Posterior cingulate gyrus (tissue), 11 donors: ENCODE results near the gene DDX20.
"Not testable (repeated sequence)": the region's sequence is repeated elsewhere in the genome, so short reads cannot be mapped to it uniquely, and the experiment has no call there.

Source experiments
- DNase-seq, 10 donors: peaks; one replicate each; pipeline versions ENCODE4 v3.0.0 to v3.0.0-alpha.2; 2020 to 2021; ENCODE audit warnings: mixed read lengths in 3 of 10
- intact Hi-C: fragments of 100-400 bp; cut with DNase I; formaldehyde crosslinking; loops from one replicate; pipeline ENCODE4 v1.15.1; 2023

Gene DDX20

GRCh38 chr1:111778541-111779051, 22.9 kb downstream of the DDX20 start:
- intact Hi-C loops, result no loop called here
- no peak for DNase-seq

DNA sequence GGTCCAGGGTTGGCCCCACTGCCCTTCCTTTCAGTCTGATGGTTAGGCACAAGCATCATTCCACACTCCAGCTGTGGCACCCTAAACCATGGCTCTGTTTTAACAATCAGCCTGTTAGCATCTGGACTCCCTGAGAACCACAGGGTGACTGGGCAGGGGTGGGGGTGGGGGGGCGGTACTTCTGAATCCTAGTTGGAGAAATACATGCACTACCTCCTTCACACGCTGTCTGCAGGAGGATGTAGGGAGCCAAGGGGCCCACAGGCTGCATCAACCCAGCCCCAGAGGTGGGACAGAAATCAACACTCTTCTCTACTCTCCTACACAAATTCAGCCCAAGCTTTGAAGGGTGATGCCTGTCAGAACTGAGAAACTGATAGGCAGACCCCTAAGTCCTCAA, 23.8 kb downstream of the DDX20 start:
- intact Hi-C loops, result no loop called here
- DNase-seq, result no peak

GRCh38 chr1:111784273-111784901, 28.7 kb downstream of the DDX20 start:
- intact Hi-C loops, result no loop called here
- DNase-seq, result no peak

DNA sequence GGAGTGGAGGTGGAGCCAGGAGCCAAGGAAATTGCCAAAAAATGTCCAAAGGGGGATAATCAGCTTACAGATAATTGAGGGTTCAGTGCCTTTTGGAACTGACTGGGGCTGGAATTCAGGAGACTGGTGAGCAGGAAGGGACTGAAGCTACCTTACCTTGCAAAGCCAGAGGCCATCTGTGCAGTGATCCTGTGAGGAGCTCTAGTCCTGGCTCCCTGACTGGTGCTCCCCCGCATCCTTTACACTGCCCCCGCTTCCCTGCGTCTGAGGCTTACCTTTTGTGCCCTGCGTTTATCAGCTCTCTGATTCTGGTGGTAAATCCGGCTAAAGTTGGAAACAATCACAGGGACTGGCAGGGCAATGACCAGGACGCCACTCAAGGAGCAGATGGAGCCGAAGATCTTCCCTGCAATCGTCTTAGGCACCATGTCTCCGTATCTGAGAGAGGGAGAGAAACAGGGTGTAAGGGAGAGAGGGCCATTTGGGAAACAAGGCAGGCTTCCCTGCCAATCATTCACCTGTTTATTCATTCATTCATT, 31.0 kb downstream of the DDX20 start:
- intact Hi-C loops, result no loop called here
- no peak for DNase-seq

- intact Hi-C loops, result no loop called here
- peak in 3 of 10 donors; percentile 17 to 50 (median 21) for DNase-seq
Observed at GRCh38 chr1:111789142-111789541, 33.4 kb downstream of the DDX20 start.

- no peak for DNase-seq
- intact Hi-C loops, result loop anchor here (1.0 kb wide), 1 partner anchor 202 kb away; no protein-coding TSS in a partner anchor
Observed at GRCh38 chr1:111789666-111790316, 34.1 kb downstream of the DDX20 start.

DNA sequence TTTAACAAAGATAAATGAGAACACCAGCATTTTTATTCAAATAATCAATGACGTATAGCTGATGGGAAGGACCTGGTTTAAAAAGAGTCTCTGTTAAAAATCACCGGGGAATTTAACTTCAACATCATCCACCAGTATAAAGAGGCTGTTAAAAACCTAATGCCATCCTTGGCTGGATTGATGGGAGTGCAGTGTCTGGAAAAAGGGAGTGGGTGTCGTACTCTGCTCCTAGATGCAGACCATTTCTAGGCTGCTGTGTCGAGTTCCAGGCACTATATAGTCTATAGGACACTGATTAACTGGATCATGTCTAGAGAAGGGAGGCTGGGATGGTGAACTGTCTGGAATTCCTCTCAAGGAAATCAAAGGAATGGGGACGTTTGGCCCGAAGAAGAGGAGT, 36.1 kb downstream of the DDX20 start:
- intact Hi-C loops, result no loop called here
- DNase-seq, result no peak

GRCh38 chr1:111792249-111792648, 36.5 kb downstream of the DDX20 start:
- intact Hi-C loops, result no loop called here
- no peak for DNase-seq

GRCh38 chr1:111793923-111794322, 38.2 kb downstream of the DDX20 start:
- DNase-seq, result no peak
- intact Hi-C loops, result no loop called here

DNA sequence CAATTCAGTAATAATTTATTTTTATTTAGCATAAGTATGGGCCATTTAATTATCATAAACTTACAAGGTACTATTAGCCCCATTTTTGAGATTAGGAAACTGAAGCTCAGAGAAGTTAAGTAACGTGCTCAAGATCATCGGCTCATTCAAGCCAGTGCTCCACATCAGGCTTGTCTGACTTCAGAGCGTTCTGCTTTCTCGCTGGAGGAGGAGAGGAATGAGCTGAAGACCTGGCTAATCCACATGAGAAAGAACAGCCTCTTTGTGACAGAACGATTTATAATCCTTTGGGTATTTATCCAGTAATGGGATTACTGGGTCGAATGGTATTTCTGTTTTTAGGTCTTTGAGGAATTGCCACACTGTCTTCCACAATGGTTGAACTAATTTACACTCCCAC, 39.7 kb downstream of the DDX20 start:
- intact Hi-C loops, result no loop called here
- DNase-seq, result no peak

DNA sequence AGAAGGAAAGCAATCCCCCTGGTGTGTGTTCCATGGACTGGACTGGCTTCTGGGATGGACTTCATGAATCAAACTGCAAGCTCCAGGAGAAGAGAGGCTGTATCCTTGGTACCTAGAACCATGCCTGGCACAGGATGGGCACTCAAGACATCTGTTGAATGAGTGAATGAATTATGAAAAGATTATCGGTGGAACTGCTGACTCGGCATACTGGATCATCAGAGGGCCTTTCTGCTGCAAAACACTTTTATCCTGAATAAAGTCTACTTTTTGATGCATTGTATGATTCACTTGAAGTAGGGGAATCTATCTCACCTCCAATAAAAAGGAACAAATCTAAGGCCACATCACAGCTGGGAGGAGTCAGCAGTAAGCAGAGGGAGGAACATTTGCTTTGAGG, 42.9 kb downstream of the DDX20 start:
- no peak for DNase-seq
- intact Hi-C loops, result no loop called here

DNA sequence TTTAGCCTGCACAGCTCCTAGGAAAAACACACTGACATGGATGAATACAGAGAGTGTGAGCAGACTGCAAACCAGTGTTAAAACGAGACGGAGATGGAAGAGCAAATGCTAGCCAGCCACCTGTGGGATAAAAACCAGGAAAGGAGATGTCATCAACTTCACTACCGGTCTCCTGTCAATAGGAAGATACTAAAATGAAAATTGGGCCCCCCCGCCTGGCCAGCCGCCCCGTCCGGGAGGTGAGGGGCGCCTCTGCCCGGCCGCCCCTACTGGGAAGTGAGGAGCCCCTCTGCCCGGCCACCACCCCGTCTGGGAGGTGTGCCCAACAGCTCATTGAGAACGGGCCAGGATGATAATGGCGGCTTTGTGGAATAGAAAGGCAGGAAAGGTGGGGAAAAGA, 44.0 kb downstream of the DDX20 start:
- intact Hi-C loops, result not testable (repeated sequence)

GRCh38 chr1:111801071-111801850, 45.6 kb downstream of the DDX20 start:
- intact Hi-C loops, result no loop called here
- no peak for DNase-seq

More for the DNA sequence above, 44.0 kb downstream of the DDX20 start:
- DNase-seq, result not testable (repeated sequence)

DNA sequence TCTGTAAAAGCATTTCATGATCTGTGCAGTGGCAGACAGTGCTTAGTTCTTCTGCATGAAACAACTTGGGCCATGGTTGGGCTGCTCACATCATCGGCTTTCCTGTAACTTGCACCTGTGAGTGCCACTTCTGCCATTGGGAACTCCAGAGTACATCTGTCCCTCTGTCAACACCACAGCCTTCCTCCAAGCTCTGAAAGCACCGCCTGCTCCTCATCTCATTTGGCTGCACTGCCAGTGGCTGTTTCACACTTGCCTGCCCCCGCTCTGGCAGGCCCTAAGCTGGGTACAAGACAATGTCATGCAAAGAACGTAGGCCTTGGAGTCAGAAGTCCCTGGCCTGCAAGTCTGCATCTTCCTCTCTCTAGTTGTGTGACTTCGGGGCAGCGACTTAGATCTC, 46.4 kb downstream of the DDX20 start:
- intact Hi-C loops, result no loop called here
- DNase-seq, result no peak

GRCh38 chr1:111802984-111803383, 47.3 kb downstream of the DDX20 start:
- intact Hi-C loops, result no loop called here
- no peak for DNase-seq

DNA sequence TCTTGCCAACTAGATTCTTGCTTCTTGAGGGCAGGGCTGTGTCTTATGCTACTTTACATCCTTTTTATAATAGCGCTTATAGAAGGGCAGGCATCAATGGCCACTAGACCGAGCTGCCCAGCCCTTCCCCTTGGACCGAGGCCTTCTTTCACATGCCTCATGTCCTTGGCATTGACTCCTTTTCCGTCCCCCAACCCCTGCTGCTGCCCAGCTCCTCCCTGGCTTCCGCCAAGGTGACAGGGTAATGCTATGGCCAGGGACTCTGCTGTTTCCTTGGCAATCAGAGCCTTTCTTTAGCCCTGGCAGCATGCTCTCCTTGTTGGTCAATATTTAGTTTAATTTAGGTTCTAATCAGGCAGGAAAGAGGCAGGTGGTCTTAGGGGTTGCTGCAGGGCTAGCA, 48.2 kb downstream of the DDX20 start:
- intact Hi-C loops, result no loop called here
- DNase-seq, result no peak

- intact Hi-C loops, result no loop called here
- no peak for DNase-seq
Observed at GRCh38 chr1:111804776-111805175, 49.1 kb downstream of the DDX20 start.

DNA sequence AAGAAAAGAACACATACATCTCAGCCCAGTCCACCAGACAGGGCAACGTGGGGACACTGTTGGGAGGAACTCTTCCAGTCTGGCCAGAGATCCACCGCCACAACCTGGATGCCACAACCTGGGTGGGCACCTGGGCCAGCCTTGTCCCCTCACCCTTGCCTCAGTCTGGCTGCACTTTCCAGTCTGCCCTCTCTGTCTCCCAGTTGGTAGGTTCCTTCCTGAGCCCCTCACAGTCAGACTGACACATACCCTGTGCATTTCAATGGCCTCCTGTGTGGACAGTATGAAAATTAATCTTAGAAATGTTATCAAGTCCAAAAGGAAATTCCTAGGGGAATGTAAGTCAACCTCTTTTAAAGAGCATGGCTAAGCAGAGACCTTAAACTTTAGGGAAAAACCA, 49.5 kb downstream of the DDX20 start:
- DNase-seq, result no peak
- intact Hi-C loops, result no loop called here

- DNase-seq, result no peak
- intact Hi-C loops, result no loop called here
Observed at GRCh38 chr1:111811891-111812290, 56.2 kb downstream of the DDX20 start.

DNA sequence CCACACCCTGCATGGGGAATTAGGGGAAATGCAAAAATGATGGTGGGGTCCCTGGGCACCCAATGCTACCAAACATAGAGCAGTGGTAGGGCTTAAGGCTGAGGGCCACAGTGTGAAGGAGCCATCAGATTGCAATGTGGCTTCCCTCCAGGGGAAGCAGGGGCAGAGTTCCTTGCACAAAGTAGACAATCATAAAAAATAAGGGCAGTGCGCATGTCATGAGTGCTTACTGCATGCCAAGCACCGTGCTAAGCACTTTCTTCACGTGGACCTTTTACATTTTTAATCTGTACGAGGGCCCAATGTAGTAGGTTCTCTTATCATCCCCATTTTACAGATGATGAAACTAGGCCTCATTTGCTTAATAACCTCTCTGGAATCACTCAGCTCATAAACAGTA, 56.6 kb downstream of the DDX20 start:
- DNase-seq, result no peak
- intact Hi-C loops, result no loop called here
